Measurements from ENCODE around the gene SAMD5. TPM values are rescaled to one million over a fixed set of nuclear protein-coding genes. Genes with fewer than 3 reads are reported as not detected.

Gene SAMD5
- total and polyA plus RNA-seq, 2 experiments from 2014 or later: 0.03 TPM; not detected in 1

DNA sequence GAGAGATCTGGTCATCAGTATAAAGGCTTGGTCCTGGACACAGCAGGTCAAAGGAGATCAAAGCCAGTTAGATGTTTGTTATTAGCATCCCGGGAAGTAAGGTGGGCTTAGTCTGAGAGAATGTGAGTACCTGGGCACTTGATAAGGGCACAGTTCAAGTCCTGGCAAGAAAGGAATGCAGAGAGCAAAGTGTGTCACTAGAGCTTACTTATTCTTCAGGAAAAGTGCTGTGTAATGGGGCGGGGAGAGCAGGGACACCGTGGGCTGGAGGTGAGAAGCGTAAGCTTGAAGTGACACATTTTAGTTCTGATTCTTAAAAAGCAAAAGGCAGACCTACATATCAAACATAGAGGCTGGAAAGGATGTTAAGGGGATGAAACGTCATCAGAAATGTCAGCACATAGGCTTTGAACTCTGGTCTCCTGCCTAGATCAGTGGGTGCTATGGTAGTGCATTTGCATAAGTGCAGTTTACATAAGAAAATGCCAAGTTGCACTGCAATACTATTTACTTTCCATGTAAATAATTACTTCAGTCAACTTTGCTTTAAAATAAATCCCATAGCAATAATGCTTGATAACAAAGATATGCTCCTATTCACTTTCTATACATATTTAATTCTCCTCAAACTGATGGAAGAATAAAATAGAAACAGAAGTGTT, 2.6 kb downstream of the SAMD5 start:
- Histone ChIP-seq H3K36me3 (ENCODE audit: insufficient read depth) (no peaks in the 10 kb centered on the region), H3K79me2 (replicated peaks; ENCODE audit: insufficient read depth) (no peaks in the 10 kb centered on the region), H3K4me2 (no peak overlapping the region), H2AFZ (no peak overlapping the region), H3F3A (replicated peaks; ENCODE audit: low read depth) (peaks cover 5% of the 10 kb centered on the region; the same call in 1 of the 2 replicates), H3K4me3 (no peak overlapping the region), H3K9me2 (ENCODE audit: insufficient read depth) (no peaks in the 10 kb centered on the region), H3K27ac (ENCODE audit: low read depth) (no peak overlapping the region), H4K20me1 (replicated peaks; ENCODE audit: insufficient read depth) (peaks cover 12% of the 10 kb centered on the region), H3K4me1 (ENCODE audit: insufficient read depth) (peaks cover 13% of the 10 kb centered on the region; the same call in 1 of the 2 replicates), H3K27me3 (ENCODE audit: insufficient read depth) (peaks cover 81% of the 10 kb centered on the region)
- Mint-ChIP-seq H3K4me1 (peaks cover 14% of the 10 kb centered on the region), H3K4me3 (no peak overlapping the region), H3K9me3 (no peaks in the 10 kb centered on the region), H3K36me3 (ENCODE audit: low read depth) (no peaks in the 10 kb centered on the region), H3K27ac (no peak overlapping the region), H3K27me3 (ENCODE audit: insufficient read depth, low read depth, poor library complexity) (peaks cover 58% of the 10 kb centered on the region)
- no peak for DNase-seq (ENCODE audit: low spot score)
- ATAC-seq: no peak
- TF ChIP-seq CREB1 (CRISPR knock-in tag; IDR thresholded peaks at IDR 0.05; ENCODE audit: low read depth) (no peak), ZNF331 (CRISPR knock-in tag; IDR thresholded peaks at IDR 0.05; ENCODE audit: low read depth) (no peak), ZNF462 (CRISPR knock-in tag; IDR thresholded peaks at IDR 0.05) (no peak), STAT1 (IDR thresholded peaks at IDR 0.05; ENCODE audit: unreplicated experiment) (no peak), POLR2AphosphoS5 (IDR thresholded peaks at IDR 0.05; ENCODE audit: low read depth) (no peak), CTCF (conservative IDR thresholded peaks at IDR 0.05; ENCODE audit: low read depth in 2 of 2) (no peak), EZH2 (IDR thresholded peaks at IDR 0.05; ENCODE audit: low read depth, unreplicated experiment) (no peak), ZNF114 (CRISPR knock-in tag; IDR thresholded peaks at IDR 0.05) (no peak), NANOG (IDR thresholded peaks at IDR 0.05; ENCODE audit: borderline replicate concordance) (no peak), EZH2phosphoT487 (IDR thresholded peaks at IDR 0.05; ENCODE audit: unreplicated experiment) (no peak), JUNB (IDR thresholded peaks at IDR 0.05; ENCODE audit: unreplicated experiment) (no peak)
- TF ChIP-seq, protein P1, sequence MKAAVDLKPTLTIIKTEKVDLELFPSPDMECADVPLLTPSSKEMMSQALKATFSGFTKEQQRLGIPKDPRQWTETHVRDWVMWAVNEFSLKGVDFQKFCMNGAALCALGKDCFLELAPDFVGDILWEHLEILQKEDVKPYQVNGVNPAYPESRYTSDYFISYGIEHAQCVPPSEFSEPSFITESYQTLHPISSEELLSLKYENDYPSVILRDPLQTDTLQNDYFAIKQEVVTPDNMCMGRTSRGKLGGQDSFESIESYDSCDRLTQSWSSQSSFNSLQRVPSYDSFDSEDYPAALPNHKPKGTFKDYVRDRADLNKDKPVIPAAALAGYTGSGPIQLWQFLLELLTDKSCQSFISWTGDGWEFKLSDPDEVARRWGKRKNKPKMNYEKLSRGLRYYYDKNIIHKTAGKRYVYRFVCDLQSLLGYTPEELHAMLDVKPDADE (IDR thresholded peaks at IDR 0.05): no peak
- TF ChIP-seq, protein P2, sequence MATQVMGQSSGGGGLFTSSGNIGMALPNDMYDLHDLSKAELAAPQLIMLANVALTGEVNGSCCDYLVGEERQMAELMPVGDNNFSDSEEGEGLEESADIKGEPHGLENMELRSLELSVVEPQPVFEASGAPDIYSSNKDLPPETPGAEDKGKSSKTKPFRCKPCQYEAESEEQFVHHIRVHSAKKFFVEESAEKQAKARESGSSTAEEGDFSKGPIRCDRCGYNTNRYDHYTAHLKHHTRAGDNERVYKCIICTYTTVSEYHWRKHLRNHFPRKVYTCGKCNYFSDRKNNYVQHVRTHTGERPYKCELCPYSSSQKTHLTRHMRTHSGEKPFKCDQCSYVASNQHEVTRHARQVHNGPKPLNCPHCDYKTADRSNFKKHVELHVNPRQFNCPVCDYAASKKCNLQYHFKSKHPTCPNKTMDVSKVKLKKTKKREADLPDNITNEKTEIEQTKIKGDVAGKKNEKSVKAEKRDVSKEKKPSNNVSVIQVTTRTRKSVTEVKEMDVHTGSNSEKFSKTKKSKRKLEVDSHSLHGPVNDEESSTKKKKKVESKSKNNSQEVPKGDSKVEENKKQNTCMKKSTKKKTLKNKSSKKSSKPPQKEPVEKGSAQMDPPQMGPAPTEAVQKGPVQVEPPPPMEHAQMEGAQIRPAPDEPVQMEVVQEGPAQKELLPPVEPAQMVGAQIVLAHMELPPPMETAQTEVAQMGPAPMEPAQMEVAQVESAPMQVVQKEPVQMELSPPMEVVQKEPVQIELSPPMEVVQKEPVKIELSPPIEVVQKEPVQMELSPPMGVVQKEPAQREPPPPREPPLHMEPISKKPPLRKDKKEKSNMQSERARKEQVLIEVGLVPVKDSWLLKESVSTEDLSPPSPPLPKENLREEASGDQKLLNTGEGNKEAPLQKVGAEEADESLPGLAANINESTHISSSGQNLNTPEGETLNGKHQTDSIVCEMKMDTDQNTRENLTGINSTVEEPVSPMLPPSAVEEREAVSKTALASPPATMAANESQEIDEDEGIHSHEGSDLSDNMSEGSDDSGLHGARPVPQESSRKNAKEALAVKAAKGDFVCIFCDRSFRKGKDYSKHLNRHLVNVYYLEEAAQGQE (IDR thresholded peaks at IDR 0.05; ENCODE audit: unreplicated experiment): no peak

Data from GM23338 (cell line).